Posterior cingulate gyrus (tissue), 11 donors: ENCODE data around the gene ZNF283.
"Not testable (repeated sequence)": the region's sequence is repeated elsewhere in the genome, so short reads cannot be mapped to it uniquely, and the experiment has no call there.

Experiments used
- DNase-seq, 10 donors: peaks; one replicate each; pipeline versions ENCODE4 v3.0.0 to v3.0.0-alpha.2; 2020 to 2021; ENCODE audit warnings: mixed read lengths in 3 of 10
- intact Hi-C: fragments of 100-400 bp; cut with DNase I; formaldehyde crosslinking; loops from one replicate; pipeline ENCODE4 v1.15.1; 2023

The ZNF283 gene

DNA sequence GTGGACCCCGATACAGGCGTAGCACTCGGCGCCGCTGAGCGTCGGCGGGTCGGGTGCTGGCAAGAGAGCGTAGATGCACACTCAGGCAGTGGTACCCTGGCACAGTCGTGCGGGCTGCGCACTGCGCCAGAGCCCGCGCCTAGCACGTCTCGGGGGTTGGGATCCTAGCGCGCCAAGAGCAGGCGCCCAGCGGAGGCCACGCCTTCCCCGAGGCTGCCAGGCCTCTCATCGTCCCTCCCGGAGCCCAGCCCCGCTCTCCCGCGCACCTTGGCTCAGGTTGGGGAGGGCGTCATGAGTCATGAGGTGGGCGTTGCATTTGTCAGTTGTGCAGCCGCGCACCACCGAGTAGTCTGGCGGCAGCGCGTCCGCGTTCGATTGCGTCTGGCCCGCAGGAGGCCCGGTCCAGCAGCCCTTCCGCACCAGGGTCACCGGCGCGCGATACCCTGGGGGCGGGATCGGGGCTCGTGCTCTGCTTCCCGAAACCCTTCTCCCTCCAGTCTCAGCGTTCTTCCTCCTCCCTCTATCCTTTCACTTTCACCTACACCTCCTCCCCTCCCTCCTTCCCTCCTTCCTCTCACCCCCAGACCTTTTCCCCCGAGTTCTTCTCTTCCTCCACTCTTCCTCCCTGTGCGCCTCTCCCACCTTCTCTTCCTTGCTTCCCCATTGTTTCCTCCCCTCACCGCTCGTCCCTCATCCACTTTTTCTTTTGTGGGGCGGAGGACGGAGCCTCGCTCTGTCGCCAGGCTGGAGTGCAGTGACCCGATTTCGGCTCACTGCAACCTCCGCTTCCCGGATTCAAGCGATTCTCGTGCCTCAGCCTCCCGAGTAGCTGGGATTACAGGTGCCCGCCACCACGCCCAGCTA lies 28.3 kb upstream of the ZNF283 start:
- intact Hi-C loops: no loop called here
- peak in 9 of 10 donors; percentile 17 to 95 (median 70) for DNase-seq

DNA sequence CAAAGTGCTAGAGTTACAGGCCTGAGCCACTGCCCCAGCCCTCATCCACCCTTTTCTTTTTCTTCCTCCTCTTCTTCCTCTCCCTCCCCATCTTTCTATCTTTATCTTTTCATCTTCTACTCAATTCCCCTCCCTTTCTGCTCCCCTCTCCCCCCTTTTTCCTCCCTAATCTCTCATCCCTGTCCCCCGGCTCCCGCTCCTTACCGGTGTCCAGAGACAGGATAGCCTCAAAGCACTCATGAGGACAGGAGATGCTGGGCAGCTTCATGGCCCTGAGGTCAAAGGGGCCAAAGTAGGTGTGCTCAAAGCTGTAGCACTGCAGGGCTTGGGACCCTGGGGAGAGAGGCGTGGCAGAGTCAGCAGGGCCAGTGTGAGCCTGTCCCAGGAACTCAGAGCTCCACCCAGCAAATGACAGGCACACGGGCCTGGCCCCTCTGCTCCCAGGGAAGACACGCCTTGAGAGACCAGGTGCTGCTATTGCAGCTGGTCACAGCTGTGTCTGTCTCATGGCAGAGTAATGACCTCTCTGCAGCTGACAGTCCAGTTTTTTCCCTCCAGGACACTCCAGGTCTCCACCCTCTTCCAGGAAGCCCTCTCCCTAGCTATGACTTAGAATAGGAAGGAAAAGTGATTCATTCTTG lies 27.5 kb upstream of the ZNF283 start:
- DNase-seq: no peak
- intact Hi-C loops: no loop called here

DNA sequence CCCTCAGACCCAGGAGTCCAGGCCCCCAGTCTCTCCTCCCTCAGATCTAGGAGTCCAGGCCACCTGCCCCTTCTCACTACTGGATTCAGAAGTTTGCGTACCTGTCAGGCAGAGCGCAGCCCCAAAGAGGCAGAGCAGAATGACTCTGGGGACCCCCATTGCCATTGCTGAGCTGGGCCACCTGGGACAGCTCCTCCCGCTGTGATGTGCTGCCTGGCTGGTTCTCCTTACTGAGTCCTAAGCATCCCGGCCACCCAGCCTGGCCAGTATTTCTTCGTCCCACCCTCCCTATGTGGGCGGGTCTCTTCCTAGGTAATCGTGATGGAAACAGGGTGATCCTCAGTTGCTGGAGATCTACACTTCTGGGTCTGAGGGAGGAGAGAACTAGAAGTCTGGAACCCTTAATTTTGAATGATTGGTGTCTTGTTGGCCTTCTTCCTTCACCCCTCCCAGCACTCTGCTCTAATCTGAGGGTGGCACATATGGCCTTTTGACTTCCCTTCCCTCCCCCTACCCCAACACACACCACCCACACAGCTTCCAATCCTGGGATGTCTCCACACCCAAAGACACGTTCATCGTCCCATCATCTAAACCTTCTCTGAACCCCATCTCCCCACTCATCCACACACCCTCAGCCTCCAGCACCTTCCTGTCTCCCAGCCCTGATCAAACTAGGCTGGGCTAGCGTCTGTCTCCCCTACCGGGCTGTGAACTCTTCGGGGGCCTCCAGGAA lies 24.7 kb upstream of the ZNF283 start, which contains the start of gene LYPD5:
LYPD5 (minus strand) TSS at position 232 of the 736 bp plus-strand sequence; CDS start at position 165, 67 bp downstream.
- DNase-seq: no peak
- intact Hi-C loops: no loop called here

DNA sequence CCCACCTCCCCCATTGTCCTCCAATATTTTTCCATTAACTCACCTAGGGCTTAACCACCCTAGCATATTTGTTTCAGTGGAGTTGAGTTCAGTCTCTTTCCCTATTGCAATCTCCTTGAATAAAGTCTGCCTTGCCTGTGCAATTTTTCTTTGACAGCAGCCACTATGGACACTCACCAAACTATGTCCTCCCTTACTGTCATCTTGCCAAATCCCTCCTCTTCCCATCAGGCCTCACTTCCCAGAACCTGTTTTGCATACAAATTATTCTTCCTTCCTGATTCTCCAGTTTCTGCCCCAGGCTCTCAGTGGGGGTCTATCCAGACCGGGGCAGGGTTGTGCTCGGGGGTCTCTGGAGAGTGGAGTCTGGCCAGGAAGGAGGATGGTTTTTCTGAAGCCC lies 22.7 kb upstream of the ZNF283 start:
- DNase-seq: no peak
- intact Hi-C loops: no loop called here

DNA sequence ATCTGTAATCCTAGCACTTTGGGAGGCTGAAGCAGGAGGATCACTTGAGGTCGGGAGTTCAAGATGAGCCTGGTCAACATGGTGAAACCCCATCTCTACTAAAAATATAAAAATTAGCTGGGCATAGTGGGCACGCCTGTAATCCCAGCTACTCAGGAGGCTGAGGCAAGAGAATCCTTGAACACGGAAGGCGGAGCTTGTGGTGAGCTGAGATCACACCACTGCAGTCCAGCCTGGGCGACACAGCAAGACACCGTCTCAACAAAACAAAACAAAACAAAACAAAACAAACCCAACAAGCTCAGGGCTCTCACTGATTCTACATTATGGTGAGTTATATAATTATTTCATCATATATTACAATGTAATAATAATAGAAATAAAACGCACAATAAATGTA lies 20.7 kb upstream of the ZNF283 start:
- intact Hi-C loops, DNase-seq: not testable (repeated sequence)

DNA sequence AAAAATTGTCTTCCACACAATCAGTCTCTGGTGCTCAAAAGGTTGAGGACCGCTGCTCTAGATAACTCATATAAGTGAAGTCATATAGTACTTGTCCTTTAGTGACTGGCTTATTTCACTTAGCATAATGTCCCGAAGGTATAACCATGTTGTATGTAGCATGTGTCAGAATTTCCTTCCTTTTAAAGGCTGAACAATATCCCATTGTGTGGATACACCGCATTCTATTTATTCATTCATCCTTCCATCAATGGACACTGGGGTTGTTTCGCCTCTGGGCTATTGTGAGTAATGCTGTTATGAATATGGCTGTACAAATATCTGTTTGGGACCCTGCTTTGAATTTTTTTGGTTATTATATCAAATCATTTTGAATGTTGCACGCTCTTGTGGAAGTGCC lies 20.3 kb upstream of the ZNF283 start:
- no peak for DNase-seq
- intact Hi-C loops: no loop called here

DNA sequence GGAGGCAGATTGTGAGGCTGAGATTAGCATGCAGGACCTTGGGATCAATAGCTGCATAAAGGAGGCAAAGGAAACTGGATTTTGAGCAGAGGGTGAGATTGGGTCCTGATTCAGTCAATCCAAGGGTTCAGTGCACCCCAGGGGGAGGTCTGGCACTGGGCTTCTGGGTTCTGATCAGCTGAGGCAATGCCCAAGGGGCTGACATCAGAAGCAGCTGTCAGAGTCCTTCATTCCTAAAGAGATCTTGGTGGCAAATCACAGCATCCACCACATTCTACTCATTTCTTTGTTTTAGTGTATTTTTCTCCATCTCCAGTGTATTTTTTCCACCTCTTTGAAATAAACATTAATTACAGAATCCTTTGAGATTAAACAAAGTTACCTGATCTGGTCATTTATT lies 19.5 kb upstream of the ZNF283 start:
- intact Hi-C loops: no loop called here
- DNase-seq: no peak

DNA sequence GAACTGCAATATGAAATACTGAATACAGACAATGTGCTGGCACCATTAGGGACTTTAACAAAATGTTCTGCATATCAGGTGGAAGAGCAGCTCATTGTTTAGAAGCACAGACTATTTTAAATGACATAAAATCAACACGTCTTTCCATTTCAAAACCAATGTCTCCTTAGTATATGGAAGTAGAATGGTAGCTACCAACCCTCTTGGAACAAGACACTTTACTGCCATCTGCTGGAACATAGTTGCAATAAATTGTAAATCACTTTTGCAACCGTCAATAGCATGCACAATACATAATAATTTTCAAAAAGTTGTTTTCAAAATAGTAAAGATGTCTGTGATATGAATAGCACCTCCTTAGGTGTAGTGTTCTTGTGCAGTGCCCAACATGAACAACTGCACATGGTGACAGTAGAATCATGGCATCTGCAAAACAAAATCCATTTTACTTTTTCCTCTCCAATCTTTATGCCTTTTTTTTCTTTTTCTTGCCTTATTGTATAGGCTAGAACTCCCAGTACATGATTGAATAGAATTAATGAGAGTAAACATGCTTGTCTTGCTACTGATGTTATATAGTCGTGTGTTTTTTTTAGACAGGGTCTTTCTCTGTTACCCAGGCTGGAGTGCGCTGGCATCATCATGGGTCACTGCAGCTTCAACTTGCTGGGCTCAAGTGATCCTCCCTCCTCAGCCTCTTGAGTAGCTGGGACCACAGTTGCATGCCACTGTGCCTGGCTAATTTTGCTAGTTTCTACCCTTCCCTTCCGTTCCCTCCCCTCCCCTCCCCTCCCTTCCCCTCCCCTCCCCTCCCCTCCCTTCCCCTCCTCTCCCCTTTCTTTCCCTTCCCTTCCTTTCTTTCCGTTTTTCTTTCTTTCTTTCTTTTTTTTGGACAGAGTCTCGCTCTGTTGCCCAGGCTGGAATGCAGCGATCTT lies 17.1 kb upstream of the ZNF283 start:
- intact Hi-C loops: no loop called here
- no peak for DNase-seq

DNA sequence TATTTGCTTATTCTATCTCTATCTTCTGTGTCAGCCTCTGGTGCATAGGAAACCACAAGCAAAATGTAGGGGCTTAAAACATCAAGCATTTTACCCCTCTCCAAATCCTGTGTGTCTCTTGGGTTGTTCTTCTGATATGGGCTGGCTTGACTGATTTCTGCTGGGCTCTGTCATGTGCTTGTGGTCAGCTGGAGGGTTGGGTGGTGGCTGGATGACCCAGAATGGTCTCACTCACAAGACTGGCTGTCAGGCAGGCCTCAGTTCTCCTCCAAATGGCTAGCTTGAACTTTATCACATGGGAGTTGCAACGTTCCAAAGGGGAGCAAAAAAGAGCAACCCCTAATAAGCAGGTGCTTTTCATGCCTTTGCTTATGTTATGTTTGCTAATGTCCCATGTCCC lies 15.3 kb upstream of the ZNF283 start:
- DNase-seq: no peak
- intact Hi-C loops: no loop called here

DNA sequence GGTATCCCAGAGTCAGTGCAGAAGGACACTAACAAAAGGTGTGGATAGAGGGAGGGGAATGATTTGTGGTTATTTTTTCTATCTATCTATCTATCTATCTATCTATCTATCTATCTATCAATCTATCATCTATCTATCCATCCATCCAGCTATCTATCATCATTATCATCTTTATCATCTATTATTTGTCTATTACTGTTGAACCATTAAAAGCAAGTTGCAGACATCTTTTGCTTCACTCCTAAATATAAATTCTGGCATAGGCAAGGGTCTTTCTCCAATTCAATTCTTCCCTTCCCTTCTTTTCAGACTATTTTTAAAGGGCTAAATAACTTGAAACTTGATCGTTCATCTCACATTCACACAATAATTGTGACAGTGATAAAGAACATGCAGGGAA lies 14.9 kb upstream of the ZNF283 start:
- intact Hi-C loops: no loop called here
- no peak for DNase-seq

DNA sequence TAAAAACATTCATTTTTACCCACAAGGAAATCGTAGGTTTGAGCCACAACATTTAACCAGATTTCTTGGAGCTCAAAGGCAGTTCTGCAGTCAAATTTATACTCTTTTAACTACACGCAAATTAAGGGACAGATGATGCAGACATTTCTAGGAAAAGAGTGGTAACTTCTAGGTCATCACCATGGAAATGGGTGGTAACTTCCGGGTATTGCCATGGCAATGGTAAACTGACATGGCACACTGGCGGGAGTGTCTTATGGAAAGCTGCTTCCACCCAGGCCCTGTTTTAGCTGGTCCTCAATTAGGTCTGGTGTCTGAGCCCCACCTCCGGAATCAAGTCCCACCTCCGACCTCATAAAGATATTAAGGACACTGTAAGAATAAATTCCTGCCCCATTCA lies 14.4 kb upstream of the ZNF283 start:
- no peak for DNase-seq
- intact Hi-C loops: no loop called here

DNA sequence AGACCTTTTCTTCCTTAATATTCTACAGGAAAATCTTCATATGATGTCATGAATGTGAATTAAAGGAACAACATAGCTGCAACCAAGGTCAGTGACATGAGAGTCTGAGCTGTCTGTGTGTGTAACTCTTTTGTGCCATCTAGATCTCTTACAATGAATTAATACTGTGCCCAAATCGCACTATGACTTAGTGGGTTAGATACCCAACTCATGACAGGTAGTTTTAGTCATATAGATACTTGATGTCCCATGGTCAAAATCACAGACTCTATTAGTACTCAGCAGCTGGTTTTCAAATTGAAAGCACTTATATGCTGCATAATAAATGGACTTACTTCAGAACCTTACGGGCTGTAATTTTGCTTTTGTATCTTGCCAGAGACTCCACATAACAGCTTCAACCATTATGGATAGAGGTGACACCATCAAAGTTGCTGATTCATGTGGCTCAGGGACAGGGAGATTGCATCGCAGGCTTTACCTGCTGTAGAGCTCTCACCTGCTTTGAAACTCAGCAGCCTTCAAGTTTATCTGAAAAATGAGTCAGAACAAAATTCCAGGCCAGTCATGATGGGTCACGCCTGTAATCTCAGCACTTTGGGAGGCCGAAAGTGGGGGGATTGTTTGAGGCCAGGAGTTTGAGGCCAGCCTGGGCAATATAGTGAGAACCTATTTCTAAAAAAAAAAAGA lies 12.3 kb upstream of the ZNF283 start:
- intact Hi-C loops: no loop called here
- no peak for DNase-seq

DNA sequence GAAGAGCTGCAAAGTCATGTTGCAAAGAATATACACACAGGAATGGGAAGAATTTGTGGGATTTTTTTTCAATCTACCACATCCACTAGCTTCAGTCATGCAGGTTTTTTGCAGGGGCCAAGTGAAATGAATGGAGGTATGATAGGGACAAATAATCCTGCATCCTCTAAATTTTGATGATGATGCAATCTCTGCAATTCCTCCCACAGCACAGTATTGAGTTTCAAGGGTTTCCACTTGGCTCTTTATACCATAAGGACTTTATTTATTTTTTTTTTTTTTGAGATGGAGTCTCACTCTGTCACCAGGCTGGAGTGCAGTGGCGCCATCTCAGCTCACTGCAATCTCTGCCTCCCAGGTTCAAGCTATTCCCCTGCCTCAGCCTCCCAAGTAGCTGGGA lies 9.7 kb upstream of the ZNF283 start:
- intact Hi-C loops, DNase-seq: not testable (repeated sequence)

DNA sequence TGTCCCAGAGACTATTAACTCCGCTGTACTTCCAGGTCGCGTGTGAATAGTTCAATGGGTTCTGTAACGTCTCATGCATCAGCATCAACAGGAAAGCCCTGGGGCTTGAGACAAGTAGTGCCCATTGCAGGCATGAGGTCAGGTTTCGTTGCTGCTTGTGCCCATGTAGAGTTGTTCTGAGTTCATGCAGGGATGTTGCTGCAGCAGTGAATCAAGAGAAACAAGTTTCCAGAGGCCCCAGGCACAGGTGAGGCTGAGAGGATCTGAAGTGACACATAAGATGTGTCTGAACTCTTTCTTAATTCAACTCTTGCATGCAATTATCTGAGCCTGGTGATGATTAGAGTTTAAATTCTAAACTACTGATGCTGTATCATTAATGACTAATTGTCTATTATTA lies 8.6 kb upstream of the ZNF283 start:
- DNase-seq: no peak
- intact Hi-C loops: no loop called here

DNA sequence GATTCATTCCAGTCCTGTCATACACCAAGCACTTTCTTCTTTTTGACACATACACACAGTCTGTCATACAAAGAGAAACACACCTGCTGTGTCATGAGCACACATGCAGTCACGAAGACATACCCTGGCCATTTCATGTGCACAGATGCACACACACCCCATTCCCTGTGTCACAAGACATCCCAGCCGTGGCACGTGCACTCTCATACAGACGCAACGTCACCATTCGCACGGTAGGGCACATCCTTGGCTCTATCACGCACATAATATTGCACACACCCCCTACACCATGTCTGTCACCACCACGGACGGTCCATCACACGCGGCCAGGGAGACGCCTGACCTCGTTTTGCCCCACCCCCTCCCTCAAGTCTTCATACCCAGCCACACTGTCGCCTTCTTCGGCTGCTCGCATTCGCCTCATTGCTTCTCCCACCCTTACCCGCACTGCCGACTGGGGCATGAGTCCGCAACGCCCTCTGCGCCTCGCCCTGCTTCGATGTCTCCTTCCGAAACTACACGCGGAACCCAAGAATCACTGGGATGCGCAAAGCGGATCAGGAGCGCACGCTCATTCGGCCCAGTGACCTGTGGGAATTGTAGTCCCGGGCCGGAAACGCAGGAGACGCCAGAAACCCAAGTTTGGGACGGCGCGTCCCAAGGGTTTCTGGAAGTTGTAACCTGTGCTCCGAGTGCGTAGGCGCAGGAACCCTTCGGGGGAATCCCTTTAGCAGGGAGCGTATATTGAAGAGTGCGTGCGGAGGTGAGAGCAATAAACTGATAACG lies 6.8 kb upstream of the ZNF283 start:
- intact Hi-C loops: loop anchor here (10.0 kb wide), 1 partner anchor 115 kb away; the partner anchor contains the start of gene ZNF45
- peak; percentile 47 to 94 (median 66) for DNase-seq

DNA sequence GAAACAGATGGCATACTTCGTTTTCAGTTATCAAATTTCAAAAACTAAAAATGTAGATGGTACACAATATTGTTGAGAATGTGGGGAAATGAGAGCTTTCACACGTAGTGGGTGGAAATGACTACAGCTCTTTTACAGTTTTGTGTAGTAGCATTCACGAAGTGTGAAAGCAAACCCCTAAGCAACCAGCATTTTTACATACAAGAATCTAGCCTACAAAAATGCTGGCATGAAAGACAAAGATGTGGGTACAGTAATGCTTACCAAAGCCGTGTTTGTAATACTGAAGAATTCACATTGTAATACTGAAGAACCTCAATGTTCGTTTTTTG lies 6.3 kb upstream of the ZNF283 start:
- no peak for DNase-seq
- intact Hi-C loops: loop anchor here (10.0 kb wide), 1 partner anchor 114 kb away; the partner anchor contains the start of gene ZNF45

DNA sequence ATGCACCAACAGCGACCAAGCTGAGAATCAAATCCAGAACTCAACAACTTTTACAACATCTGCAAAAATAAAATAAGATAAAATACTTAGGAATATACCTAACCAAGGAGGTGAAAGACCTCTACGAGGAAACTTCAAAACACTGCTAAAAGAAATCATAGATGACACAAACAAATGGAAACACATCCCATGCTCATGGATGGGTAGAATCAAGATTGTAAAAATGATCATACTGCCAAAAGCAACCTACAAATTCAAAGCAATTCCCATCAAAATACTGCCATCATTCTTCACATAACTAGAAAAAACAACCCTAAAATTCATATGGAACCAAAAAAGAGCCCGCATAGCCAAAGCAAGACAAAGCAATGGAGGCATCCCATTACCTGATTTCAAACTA lies 3.3 kb upstream of the ZNF283 start:
- intact Hi-C loops: loop anchor here (10.0 kb wide), 1 partner anchor 111 kb away; the partner anchor contains the start of gene ZNF45
- not testable (repeated sequence) for DNase-seq

DNA sequence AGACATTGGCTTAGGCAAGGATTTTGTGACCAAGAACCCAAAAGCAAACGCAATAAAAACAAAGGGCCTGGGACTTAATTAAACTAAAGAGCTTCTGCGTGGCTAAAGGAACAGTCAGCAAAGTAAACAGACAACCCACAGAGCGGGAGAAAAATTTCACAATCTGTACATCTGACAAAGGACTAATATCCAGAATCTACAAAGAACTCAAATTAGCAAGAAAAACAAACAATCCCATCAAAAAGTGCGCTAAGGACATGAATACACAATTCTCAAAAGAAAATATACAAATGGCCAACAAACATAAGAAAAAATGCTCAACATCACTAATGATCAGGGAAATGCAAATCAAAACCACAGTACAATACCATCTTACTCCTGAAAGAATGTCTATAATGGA lies 2.5 kb upstream of the ZNF283 start:
- intact Hi-C loops: loop anchor here (10.0 kb wide), 1 partner anchor 110 kb away; the partner anchor contains the start of gene ZNF45

DNA sequence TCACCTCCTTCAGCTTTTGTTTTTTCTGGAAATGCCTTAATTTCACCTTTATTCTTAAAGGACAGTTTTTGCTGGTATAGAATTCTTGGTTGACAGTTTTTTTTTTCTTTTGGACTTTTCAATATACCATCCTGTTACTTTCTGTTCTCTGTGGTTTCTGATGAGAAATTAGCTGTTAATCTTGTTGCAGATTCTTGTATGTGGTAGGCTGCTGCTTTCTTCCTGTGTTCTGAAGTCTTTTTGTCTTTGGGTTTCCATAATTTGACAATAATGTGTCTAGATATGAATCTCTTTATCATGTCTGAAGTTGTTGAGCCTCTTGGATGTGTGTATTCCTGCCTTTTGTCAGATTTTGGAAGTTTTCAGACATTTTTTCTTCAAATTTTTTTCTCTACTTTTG lies 12.0 kb downstream of the ZNF283 start:
- no peak for DNase-seq
- intact Hi-C loops: no loop called here

More for the DNA sequence above, 2.5 kb upstream of the ZNF283 start:
- not testable (repeated sequence) for DNase-seq
